ENCODE measurements around the gene NLGN3.

GRCh38 chrX:71098302-71098701 is 46.3 kb upstream of the NLGN3 start:
- TF ChIP-seq CTCF (IDR thresholded peaks at IDR 0.05; ENCODE audit: low read length) (peak; percentile 52), EZH2 (optimal IDR thresholded peaks at IDR 0.05; ENCODE audit: low read depth, low read length) (no peak)

Measured in MM.1S (cell line).